Measurements from ENCODE around the gene RYR1. TPM values are rescaled to one million over a fixed set of nuclear protein-coding genes. Genes with fewer than 3 reads are reported as not detected.

The RYR1 gene
- total RNA-seq, 4 donors from 2014 or later = 1.5 to 8.8 (median 4.4) TPM

DNA sequence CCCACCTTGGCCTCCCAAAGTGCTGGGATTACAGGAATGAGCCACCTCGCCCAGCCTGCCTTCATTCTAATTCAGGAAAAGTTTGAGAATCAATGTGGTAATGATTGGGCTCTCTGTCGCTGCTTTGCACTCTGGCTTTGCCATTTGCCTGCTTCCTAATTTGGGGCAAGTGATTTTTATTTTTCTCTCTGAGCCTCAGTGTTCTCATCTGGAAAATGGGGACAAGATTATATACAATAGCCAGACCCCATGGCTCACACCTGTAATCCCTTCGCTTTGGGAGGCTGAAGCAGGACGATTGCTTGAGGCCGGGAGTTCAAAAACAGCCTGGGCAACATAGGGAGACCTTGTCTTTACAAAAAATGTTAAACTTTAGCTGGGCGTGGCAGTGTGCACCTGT is 3.8 kb downstream of the RYR1 start:
- TF ChIP-seq, protein P1, sequence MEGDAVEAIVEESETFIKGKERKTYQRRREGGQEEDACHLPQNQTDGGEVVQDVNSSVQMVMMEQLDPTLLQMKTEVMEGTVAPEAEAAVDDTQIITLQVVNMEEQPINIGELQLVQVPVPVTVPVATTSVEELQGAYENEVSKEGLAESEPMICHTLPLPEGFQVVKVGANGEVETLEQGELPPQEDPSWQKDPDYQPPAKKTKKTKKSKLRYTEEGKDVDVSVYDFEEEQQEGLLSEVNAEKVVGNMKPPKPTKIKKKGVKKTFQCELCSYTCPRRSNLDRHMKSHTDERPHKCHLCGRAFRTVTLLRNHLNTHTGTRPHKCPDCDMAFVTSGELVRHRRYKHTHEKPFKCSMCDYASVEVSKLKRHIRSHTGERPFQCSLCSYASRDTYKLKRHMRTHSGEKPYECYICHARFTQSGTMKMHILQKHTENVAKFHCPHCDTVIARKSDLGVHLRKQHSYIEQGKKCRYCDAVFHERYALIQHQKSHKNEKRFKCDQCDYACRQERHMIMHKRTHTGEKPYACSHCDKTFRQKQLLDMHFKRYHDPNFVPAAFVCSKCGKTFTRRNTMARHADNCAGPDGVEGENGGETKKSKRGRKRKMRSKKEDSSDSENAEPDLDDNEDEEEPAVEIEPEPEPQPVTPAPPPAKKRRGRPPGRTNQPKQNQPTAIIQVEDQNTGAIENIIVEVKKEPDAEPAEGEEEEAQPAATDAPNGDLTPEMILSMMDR (IDR thresholded peaks at IDR 0.05; ENCODE audit: low read depth) = no peak

GRCh38 chr19:38437917-38438316 is 4.4 kb downstream of the RYR1 start:
- TF ChIP-seq, protein P1 (IDR thresholded peaks at IDR 0.05; ENCODE audit: low read depth) = no peak

GRCh38 chr19:38440592-38440991 is 7.1 kb downstream of the RYR1 start:
- TF ChIP-seq, protein P1 (IDR thresholded peaks at IDR 0.05; ENCODE audit: low read depth) = no peak

DNA sequence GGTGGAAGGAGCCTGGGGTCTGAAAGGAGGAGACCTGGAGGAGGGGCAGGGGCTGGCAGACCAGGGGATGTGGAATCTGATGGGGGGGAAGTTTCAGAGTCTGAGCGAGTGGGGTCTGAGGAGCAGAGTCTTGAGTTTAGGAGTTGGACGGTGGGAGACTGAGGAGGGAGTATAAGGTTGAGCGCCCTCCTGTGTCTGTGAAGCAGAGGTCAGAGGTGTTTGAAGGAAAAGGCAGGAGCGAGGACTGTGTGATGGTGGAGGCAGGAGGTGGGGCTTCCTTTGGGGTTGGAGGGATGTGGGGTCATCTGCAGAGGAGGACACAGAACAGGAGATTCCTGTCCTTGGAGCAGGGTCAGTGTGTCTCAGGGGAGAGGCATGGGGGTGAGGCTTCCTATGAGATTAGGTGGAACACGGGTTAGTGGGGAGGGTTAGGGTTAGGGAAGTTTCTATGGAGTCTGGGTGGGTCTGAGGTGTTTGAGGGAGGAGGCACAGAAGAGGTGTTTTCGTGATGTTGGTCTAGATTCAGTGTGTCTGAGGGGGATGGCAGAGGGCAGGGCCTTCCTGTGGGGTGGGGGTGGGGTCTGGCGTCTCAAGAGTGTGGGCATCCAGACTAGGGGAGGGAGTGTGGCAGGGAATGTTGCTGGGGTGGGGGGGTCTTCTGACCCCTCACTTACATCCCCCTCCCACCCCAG is 8.3 kb downstream of the RYR1 start:
- TF ChIP-seq, protein P1 (IDR thresholded peaks at IDR 0.05; ENCODE audit: low read depth) = no peak

DNA sequence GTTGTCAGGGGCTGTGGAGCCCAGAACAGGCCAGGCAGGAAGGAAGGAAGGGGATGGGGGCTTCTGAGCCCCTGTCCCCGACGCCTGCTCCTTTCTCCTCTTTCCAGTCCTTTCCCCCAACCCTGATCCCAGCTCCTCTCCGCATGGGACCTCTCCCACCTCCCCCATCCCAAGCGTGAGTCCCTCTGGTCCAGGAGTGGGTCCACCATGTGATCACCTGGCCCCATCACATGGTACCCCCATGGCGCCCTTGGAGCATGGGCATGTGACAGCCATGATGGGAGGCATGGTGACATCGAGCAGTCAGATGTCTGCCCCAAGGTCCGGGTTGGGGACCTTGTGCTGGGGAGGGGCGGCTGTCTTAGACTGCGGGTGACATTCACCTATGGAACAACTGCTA is 9.2 kb downstream of the RYR1 start:
- TF ChIP-seq, protein P1 (IDR thresholded peaks at IDR 0.05; ENCODE audit: low read depth) = no peak

DNA sequence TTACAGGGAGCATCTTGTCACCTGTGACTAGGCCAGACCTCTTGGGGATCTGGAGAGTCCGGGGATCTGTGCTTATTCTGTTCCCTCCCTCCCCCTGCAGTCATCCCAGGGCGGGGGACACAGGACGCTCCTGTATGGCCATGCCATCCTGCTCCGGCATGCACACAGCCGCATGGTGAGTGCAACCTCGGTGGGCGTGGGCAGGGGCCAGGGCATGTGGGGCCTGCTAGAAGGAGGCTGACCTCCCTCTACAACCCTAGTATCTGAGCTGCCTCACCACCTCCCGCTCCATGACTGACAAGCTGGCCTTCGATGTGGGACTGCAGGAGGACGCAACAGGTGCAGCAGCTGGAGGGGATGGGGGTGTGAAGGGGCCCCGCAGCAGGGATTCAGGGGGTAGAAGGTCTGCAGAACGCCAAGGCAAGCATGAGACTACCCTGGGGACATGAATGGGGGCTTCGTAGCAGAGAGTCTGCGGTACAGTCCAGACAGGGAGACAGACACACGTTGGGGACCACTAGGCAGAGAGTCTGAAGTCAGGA is 10.0 kb downstream of the RYR1 start:
- TF ChIP-seq, protein P1 (IDR thresholded peaks at IDR 0.05; ENCODE audit: low read depth) = no peak

- TF ChIP-seq, protein P1 (IDR thresholded peaks at IDR 0.05; ENCODE audit: low read depth) = no peak
Measured at GRCh38 chr19:38444026-38444425, 10.5 kb downstream of the RYR1 start.
